ENCODE results near the gene PTPN21.

DNA sequence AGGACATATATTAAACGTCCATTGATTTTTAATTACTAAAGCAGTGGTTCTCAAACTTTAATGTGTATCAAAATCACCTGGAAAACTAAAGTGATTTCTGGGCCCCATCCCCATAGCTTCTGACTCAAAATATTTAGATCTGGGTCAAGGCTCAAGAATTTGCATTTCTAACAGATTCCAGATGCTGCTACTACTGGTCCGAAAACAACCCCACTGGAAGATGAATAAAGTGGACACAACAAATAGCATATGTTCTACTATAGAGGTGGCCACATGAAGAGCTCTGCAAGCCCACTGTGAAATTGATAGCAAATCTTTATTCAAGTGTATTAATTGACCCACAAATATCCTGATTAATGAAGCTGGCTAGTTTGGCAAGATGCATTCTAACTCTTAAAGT, 99.9 kb downstream of the PTPN21 start:
- TF ChIP-seq, protein P1, sequence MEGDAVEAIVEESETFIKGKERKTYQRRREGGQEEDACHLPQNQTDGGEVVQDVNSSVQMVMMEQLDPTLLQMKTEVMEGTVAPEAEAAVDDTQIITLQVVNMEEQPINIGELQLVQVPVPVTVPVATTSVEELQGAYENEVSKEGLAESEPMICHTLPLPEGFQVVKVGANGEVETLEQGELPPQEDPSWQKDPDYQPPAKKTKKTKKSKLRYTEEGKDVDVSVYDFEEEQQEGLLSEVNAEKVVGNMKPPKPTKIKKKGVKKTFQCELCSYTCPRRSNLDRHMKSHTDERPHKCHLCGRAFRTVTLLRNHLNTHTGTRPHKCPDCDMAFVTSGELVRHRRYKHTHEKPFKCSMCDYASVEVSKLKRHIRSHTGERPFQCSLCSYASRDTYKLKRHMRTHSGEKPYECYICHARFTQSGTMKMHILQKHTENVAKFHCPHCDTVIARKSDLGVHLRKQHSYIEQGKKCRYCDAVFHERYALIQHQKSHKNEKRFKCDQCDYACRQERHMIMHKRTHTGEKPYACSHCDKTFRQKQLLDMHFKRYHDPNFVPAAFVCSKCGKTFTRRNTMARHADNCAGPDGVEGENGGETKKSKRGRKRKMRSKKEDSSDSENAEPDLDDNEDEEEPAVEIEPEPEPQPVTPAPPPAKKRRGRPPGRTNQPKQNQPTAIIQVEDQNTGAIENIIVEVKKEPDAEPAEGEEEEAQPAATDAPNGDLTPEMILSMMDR (IDR thresholded peaks at IDR 0.05; ENCODE audit: low read length) = no peak
- TF ChIP-seq EZH2 (optimal IDR thresholded peaks at IDR 0.05; ENCODE audit: low read depth, low read length) (no peak), EZH2phosphoT487 (IDR thresholded peaks at IDR 0.05; ENCODE audit: low read length) (no peak)

Measured in MM.1S (cell line).